ENCODE results near the gene TGM1.
"Not testable (repeated sequence)": the region's sequence is repeated elsewhere in the genome, so short reads cannot be mapped to it uniquely, and the experiment has no call there.

TGM1 gene

DNA sequence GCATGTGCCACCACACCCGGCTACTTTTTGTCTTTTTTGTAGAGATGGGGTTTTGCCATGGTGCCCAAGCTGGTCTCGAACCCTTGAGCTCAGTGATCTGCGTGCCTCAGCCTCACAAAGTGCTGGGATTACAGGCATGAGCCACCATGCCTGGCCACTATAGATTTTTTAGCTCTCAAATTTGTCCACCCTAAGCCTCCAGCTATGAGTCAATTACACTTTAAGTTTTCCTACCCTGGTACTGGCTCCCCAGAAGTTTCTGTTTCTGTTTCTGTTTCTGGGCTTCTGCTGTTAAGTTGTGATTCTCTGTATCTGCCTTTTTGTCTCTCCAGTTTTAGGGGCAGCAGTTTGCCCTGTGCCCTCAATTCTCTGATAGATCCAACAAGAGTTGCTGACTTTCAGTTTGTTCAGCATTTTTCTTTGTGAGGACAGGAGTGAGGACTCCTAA, 16.2 kb downstream of the TGM1 start:
- no peaks in the 10 kb centered on the region for H3K9me3 ChIP-seq (replicated peaks; ENCODE audit: low read length)
- H3K9ac ChIP-seq (ENCODE audit: low read depth, low read length): no peak overlapping the region
- no peaks in the 10 kb centered on the region for H3K36me3 ChIP-seq (ENCODE audit: insufficient read depth, low read length)
- no peak overlapping the region for H3K4me2 ChIP-seq (ENCODE audit: low read length)
- H3K4me3 ChIP-seq (ENCODE audit: low read length): no peak overlapping the region
- H3K27me3 ChIP-seq (ENCODE audit: control insufficient read depth, insufficient read depth, low read length): no peaks in the 10 kb centered on the region
- peaks cover 8% of the 10 kb centered on the region for H3K4me1 ChIP-seq (ENCODE audit: control insufficient read depth, insufficient read depth, low read length)

DNA sequence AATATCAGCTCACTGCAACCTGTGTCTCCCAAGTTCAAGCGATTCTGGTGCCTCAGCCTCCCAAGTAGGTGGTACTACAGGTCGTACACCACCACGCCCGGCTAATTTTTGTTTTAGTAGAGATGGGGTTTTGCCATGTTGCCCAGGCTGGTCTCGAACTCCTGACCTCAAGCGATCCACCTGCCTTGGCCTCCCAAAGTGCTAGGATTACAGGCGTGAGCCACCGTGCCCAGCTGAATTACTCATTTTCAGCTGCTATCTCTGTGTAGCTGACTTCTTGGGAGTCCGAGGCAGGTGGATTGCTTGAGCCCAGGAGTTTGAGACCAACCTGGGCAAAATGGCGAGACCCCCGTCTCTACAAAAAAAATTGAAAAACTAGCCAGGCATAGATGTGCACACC, 17.6 kb downstream of the TGM1 start:
- peaks cover 20% of the 10 kb centered on the region for H3K4me1 ChIP-seq (ENCODE audit: control insufficient read depth, insufficient read depth, low read length)
- not testable (repeated sequence) for H3K36me3 ChIP-seq (ENCODE audit: insufficient read depth, low read length); H3K9me3 ChIP-seq (replicated peaks; ENCODE audit: low read length); H3K4me3 ChIP-seq (ENCODE audit: low read length); H3K27me3 ChIP-seq (ENCODE audit: control insufficient read depth, insufficient read depth, low read length); H3K4me2 ChIP-seq (ENCODE audit: low read length); H3K9ac ChIP-seq (ENCODE audit: low read depth, low read length)

DNA sequence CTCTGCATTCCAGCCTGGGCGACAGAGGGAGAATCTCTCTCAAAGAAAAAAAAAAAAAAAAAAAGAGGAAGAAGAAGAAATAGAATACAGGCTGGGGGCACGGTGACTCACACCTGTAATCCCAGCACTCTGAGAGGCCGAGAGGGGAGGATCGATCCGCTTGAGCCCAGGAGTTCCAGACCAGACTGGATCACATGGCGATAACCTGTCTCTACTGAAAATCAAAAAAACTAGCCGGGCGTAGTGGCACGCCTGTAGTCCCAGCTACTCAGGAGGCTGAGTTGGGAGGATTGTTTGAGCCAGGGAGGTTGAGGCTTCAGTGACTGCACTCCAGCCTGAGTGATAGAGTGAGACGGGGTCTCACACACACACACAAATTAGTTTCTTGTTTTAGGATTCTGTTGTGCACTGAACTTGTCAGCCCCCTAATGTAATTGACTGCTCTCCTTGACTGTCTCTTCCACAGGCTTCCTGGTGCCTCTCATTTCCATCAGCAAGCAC, 19.6 kb downstream of the TGM1 start:
- Histone ChIP-seq H3K9me3 (replicated peaks; ENCODE audit: low read length) (no peaks in the 10 kb centered on the region), H3K4me2 (ENCODE audit: low read length) (peak overlapping the region; percentile 91), H3K4me1 (ENCODE audit: control insufficient read depth, insufficient read depth, low read length) (peaks cover 37% of the 10 kb centered on the region), H3K4me3 (ENCODE audit: low read length) (peak overlapping the region; percentile 81), H3K27me3 (ENCODE audit: control insufficient read depth, insufficient read depth, low read length) (no peaks in the 10 kb centered on the region), H3K9ac (ENCODE audit: low read depth, low read length) (peak overlapping the region; percentile 92), H3K36me3 (ENCODE audit: insufficient read depth, low read length) (peaks cover 28% of the 10 kb centered on the region)

DNA sequence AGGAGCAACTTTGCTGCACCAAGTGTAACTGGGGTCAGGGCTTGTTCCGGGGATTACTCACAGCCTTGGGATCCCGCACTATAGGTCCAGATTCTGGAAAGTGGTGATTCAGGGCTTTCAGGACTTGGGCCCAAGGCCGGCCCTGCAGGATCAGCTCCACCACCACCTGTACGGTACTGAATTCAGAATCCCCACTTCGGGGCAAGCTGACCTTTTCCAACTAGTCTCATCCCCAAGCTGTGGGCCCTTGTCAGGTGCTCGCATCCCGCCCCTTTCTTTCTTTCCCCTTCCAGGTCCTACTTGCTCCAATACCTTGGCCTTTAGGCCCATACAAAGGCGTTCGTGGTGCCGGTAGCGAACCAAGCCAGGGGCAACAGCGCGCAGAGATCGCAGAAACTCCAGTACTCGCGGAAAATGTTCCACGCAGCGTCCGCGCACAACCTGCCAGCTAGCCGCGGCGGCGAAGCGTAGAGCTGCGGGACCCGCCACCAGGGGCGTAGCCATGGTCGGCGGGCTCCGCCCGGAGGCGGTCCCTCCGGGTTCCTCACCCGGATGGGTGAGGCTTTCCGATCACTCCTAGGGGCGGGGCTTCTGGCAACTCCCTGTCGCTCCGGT, 21.0 kb downstream of the TGM1 start:
- Histone ChIP-seq H3K9me3 (replicated peaks; ENCODE audit: low read length) (no peaks in the 10 kb centered on the region), H3K4me1 (ENCODE audit: control insufficient read depth, insufficient read depth, low read length) (peaks cover 41% of the 10 kb centered on the region), H3K4me2 (ENCODE audit: low read length) (peak overlapping the region; percentile 91), H3K4me3 (ENCODE audit: low read length) (peak overlapping the region; percentile 81), H3K36me3 (ENCODE audit: insufficient read depth, low read length) (peaks cover 42% of the 10 kb centered on the region), H3K9ac (ENCODE audit: low read depth, low read length) (peak overlapping the region; percentile 92), H3K27me3 (ENCODE audit: control insufficient read depth, insufficient read depth, low read length) (no peaks in the 10 kb centered on the region)

DNA sequence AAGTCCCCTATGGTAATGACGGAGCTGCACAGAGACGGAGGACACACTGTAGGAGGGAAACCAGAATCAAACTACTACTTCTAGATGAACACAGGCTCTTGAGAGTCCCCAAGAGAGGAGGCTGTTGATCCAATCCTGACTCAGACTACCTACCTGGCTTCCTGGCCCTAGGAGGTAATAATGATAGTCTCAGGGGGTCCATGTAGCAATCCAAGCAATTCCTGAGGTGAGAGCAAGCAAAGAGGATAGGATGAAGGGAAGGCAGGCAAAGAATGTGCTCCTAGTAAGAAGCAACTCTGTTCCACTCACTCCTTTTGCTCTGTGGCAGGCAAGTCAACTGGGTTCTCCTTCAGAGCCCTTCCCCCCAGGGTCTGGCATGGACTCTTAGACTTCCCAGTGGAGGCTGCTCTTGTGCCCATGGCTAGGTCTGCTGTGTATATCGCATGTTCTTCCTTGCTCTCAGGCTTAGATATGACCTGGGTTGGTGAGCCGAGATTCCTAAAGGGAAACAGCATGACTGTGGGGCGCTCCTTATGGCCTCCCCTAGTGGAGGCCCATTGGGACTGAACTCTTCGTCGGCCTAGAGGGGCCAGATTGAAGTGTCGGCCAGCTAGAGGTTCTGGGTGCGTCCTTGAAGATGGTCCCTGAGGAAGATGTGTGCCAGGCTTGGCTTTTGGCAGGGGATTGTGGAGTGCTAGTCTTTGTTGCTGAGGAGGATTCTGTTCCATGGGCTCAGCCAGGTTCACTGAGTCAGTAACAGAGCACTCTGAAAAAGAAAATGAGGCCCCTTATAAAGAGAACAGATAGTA, 22.7 kb downstream of the TGM1 start:
- Histone ChIP-seq H3K27me3 (ENCODE audit: control insufficient read depth, insufficient read depth, low read length) (no peaks in the 10 kb centered on the region), H3K4me1 (ENCODE audit: control insufficient read depth, insufficient read depth, low read length) (peaks cover 41% of the 10 kb centered on the region), H3K9me3 (replicated peaks; ENCODE audit: low read length) (no peaks in the 10 kb centered on the region), H3K9ac (ENCODE audit: low read depth, low read length) (peak overlapping the region; percentile 92), H3K4me2 (ENCODE audit: low read length) (peak overlapping the region; percentile 39), H3K4me3 (ENCODE audit: low read length) (no peak overlapping the region), H3K36me3 (ENCODE audit: insufficient read depth, low read length) (peaks cover 54% of the 10 kb centered on the region)

DNA sequence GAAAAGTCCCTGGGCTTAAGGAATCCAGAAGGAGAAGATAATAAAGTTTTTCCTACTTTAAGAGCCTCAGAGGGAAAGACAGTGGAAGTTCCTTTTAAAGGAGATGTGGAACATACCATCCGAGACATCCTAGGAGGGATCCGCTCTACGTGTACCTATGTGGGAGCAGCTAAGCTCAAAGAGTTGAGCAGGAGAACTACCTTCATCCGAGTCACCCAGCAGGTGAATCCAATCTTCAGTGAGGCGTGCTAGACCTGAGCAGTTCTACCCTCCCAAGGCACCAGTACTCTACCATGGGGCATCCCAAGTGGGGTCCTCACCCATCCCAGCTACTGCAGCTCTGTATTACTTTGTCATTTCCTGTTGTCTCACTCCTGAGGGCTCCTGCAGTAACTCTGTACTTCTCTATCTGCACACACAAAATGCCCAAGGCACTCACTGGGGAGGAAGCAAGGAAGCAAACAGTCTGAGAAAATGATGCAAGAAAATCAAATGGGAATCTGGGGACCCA, 24.4 kb downstream of the TGM1 start:
- no peak overlapping the region for H3K9ac ChIP-seq (ENCODE audit: low read depth, low read length)
- peaks cover 52% of the 10 kb centered on the region for H3K4me1 ChIP-seq (ENCODE audit: control insufficient read depth, insufficient read depth, low read length)
- H3K4me3 ChIP-seq (ENCODE audit: low read length): no peak overlapping the region
- no peak overlapping the region for H3K4me2 ChIP-seq (ENCODE audit: low read length)
- H3K36me3 ChIP-seq (ENCODE audit: insufficient read depth, low read length): peaks cover 57% of the 10 kb centered on the region
- H3K27me3 ChIP-seq (ENCODE audit: control insufficient read depth, insufficient read depth, low read length): no peaks in the 10 kb centered on the region
- no peaks in the 10 kb centered on the region for H3K9me3 ChIP-seq (replicated peaks; ENCODE audit: low read length)

DNA sequence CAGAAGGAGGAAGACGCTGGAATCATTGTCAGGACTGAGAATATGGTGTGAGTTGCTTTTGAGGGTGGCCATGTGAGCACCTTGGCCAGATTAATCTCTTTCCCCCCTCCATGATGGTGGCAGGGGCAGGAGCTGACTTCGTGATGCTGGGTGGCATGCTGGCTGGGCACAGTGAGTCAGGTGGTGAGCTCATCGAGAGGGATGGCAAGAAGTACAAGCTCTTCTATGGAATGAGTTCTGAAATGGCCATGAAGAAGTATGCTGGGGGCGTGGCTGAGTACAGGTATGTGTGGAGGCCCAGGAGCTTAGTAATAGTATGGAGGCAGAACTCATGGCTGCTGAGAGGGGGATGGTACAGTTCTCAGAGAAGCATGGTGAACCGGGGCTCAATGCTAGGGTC, 24.9 kb downstream of the TGM1 start:
- Histone ChIP-seq H3K36me3 (ENCODE audit: insufficient read depth, low read length) (peaks cover 57% of the 10 kb centered on the region), H3K4me2 (ENCODE audit: low read length) (no peak overlapping the region), H3K9ac (ENCODE audit: low read depth, low read length) (no peak overlapping the region), H3K4me3 (ENCODE audit: low read length) (no peak overlapping the region), H3K4me1 (ENCODE audit: control insufficient read depth, insufficient read depth, low read length) (peaks cover 52% of the 10 kb centered on the region), H3K9me3 (replicated peaks; ENCODE audit: low read length) (no peaks in the 10 kb centered on the region), H3K27me3 (ENCODE audit: control insufficient read depth, insufficient read depth, low read length) (no peaks in the 10 kb centered on the region)

DNA sequence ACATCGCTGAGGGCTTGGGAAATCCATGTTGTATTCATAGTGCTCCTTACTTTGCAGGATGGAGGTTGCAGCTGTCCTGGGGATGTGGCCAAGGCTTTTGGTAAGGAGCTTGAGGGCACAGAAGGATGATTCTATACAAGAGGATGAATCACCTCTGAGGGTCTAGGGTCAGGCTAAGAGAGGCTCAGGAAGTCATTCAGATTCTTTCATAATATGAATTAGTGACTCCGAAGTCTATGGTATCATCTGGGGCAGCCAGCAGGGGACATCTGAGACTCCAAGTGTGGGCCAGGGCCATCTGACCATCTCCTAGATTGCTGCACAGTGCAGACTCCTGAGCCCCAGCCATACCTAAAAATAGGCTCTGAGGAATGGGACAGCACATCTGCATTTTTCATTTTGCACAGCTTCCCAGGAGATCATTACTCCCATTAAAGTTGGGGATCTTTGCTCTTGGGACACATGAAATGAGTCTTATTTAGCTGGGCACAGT, 25.5 kb downstream of the TGM1 start:
- peaks cover 52% of the 10 kb centered on the region for H3K4me1 ChIP-seq (ENCODE audit: control insufficient read depth, insufficient read depth, low read length)

DNA sequence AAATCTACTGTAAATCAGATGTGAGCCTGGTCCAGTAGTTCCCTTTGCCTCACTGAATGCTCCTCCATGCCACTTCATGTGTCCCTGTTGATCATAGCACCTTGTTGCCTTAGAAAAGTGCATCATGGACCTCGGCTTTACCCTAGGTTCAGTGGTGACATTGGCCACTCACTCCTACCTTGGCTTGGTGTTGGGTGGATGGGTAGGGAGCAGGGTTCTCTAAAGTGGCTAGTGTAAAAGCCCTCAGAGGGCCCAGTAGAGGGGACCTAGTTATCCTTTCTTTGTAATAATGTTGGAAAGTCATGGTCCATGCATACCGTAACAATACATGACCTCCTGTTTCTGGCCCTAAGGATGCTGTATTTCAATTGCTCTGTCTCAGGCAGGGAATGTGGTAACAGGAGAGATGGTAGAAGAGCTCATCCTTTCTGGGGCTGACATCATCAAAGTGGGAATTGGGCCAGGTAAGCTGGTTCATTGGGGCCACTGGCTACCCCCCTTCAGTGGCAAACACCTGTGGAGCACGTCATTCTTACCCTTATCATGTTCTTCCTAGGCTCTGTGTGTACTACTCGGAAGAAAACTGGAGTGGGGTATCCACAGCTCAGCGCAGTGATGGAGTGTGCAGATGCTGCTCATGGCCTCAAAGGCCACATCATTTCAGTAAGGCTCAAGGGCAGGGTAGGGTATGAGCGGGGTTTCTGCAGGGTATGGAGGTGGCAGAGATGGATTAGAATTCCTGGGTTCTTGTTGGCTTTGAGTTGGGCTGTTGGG, 26.1 kb downstream of the TGM1 start:
- H3K9ac ChIP-seq (ENCODE audit: low read depth, low read length): no peak overlapping the region
- no peaks in the 10 kb centered on the region for H3K27me3 ChIP-seq (ENCODE audit: control insufficient read depth, insufficient read depth, low read length)
- H3K36me3 ChIP-seq (ENCODE audit: insufficient read depth, low read length): peaks cover 57% of the 10 kb centered on the region
- H3K4me3 ChIP-seq (ENCODE audit: low read length): no peak overlapping the region
- H3K9me3 ChIP-seq (replicated peaks; ENCODE audit: low read length): no peaks in the 10 kb centered on the region
- peaks cover 52% of the 10 kb centered on the region for H3K4me1 ChIP-seq (ENCODE audit: control insufficient read depth, insufficient read depth, low read length)
- no peak overlapping the region for H3K4me2 ChIP-seq (ENCODE audit: low read length)

More for the DNA sequence above, 25.5 kb downstream of the TGM1 start:
- Histone ChIP-seq H3K9me3 (replicated peaks; ENCODE audit: low read length) (no peaks in the 10 kb centered on the region), H3K27me3 (ENCODE audit: control insufficient read depth, insufficient read depth, low read length) (no peaks in the 10 kb centered on the region), H3K4me2 (ENCODE audit: low read length) (no peak overlapping the region), H3K4me3 (ENCODE audit: low read length) (no peak overlapping the region), H3K36me3 (ENCODE audit: insufficient read depth, low read length) (peaks cover 57% of the 10 kb centered on the region), H3K9ac (ENCODE audit: low read depth, low read length) (no peak overlapping the region)

DNA sequence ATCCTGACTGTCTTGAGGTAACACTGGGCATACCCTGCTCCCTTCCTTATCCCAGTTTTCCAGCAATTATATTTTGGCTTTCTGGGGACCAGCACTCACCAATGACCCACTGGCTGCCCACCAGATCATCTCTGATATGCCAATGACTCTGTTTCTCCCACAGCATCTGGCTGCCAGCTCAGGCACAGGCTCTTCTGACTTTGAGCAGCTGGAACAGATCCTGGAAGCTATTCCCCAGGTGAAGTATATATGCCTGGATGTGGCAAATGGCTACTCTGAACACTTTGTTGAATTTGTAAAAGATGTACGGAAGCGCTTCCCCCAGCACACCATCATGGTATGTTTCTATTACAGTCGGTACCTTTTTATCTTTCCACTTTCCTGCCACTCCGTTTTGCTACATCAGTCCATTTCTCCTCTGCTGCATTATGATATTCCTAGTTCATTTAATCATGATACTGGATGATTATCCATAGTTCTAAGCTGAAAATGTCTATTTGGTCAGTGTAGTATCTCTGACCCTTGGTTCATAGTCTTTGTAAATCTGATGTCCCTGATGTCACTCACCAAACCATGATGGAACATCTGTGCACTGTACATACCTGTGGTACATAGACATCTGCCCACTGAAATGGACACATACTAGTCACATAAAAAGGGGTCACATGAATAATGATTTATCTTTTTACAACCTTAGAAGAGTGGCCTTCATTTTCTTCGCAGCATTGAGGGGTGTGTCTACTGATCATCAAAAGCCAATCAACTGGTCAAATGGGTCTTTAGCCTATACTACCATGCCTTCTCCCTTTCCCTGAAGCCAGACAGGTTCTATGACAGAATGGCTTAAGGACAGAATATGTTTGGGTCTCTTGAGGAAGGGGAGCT, 26.9 kb downstream of the TGM1 start:
- no peak overlapping the region for H3K4me2 ChIP-seq (ENCODE audit: low read length)
- no peak overlapping the region for H3K9ac ChIP-seq (ENCODE audit: low read depth, low read length)
- peaks cover 56% of the 10 kb centered on the region for H3K36me3 ChIP-seq (ENCODE audit: insufficient read depth, low read length)
- H3K9me3 ChIP-seq (replicated peaks; ENCODE audit: low read length): no peaks in the 10 kb centered on the region
- H3K27me3 ChIP-seq (ENCODE audit: control insufficient read depth, insufficient read depth, low read length): no peaks in the 10 kb centered on the region
- no peak overlapping the region for H3K4me3 ChIP-seq (ENCODE audit: low read length)
- H3K4me1 ChIP-seq (ENCODE audit: control insufficient read depth, insufficient read depth, low read length): peaks cover 49% of the 10 kb centered on the region
